DND-41 (cell line): ENCODE data around the gene ARMH3.
A peak's percentile ranks its signal among the peaks of the same experiment; 100 is the strongest.

Experiments
- ATAC-seq: fragments of 200-7000 bp; cut with Tn5 transposase; 3 replicates; pipeline ENCODE4 v1.9.1; 2021; ENCODE audit warnings: low read depth; ENCODE audit not compliant: insufficient read depth
- DNase-seq: peaks from one replicate; pipeline ENCODE4 v3.0.0-alpha.2; 2020
- H2AFZ ChIP-seq: 2 replicates; pipeline ENCODE4 v1.6.0; 2012; ENCODE audit warnings: low read depth, low read length
- H3K27ac ChIP-seq: 2 replicates; pipeline ENCODE4 v1.5.1; 2012; ENCODE audit warnings: low read length, inconsistent platforms
- H3K27me3 ChIP-seq: fragments of 200-600 bp; sonication (generic); 2 replicates; pipeline ENCODE4 v1.6.0; 2012; ENCODE audit warnings: low read length, mild to moderate bottlenecking, inconsistent platforms; ENCODE audit not compliant: insufficient read depth, poor library complexity
- H3K36me3 ChIP-seq: 2 replicates; pipeline ENCODE4 v1.5.1; 2012; ENCODE audit warnings: low read length, inconsistent platforms; ENCODE audit not compliant: insufficient read depth
- H3K4me1 ChIP-seq: 2 replicates; pipeline ENCODE4 v1.5.1; 2012; ENCODE audit warnings: mild to moderate bottlenecking, low read length; ENCODE audit not compliant: insufficient read depth
- H3K4me2 ChIP-seq: 2 replicates; pipeline ENCODE4 v1.6.0; 2012; ENCODE audit warnings: mild to moderate bottlenecking, moderate library complexity, low read length, inconsistent platforms; ENCODE audit not compliant: insufficient read depth
- H3K4me3 ChIP-seq, 2 experiments: fragments of 200-600 bp in 1 of 2; shearing (Covaris generic) in 1 of 2; 2 replicates each; pipeline ENCODE4 v1.5.1; 2012 to 2016; ENCODE audit warnings: inconsistent platforms in 2 of 2, low read length in 2 of 2, mild to moderate bottlenecking in 2 of 2, low read depth in 1 of 2, moderate library complexity in 1 of 2
- H3K79me2 ChIP-seq: 2 replicates; pipeline ENCODE4 v1.6.0; 2012; ENCODE audit warnings: low read length, inconsistent platforms; ENCODE audit not compliant: insufficient read depth
- H3K9ac ChIP-seq: 2 replicates; pipeline ENCODE4 v1.6.0; 2012; ENCODE audit warnings: low read depth, mild to moderate bottlenecking, inconsistent platforms, low read length, moderate library complexity
- H3K9me3 ChIP-seq: 2 replicates; pipeline ENCODE4 v1.5.1; 2012; ENCODE audit warnings: low read length, moderate library complexity, mild to moderate bottlenecking, inconsistent platforms; ENCODE audit not compliant: insufficient read depth, severe bottlenecking
- H4K20me1 ChIP-seq: 2 replicates; pipeline ENCODE4 v1.6.0; 2012; ENCODE audit warnings: low read length; ENCODE audit not compliant: insufficient read depth
- EZH2 ChIP-seq: IDR thresholded peaks from 3 replicates; pipeline ENCODE4 v1.6.1; 2012; ENCODE audit warnings: borderline replicate concordance, low read depth, mild to moderate bottlenecking, moderate library complexity, low read length, inconsistent platforms; ENCODE audit not compliant: severe bottlenecking
- TF ChIP-seq, protein P1 (sequence below): IDR thresholded peaks from 2 replicates; pipeline ENCODE4 v1.5.1; 2012; ENCODE audit warnings: borderline replicate concordance, low read length, moderate library complexity, mild to moderate bottlenecking; ENCODE audit not compliant: poor library complexity, severe bottlenecking; ENCODE audit errors: extremely low read depth

ARMH3 gene

GRCh38 chr10:102083541-102083940 is 27.6 kb upstream of the ARMH3 start:
- Histone ChIP-seq H3K27ac (no peak overlapping the region), H3K9me3 (no peaks in the 10 kb centered on the region), H2AFZ (no peak overlapping the region), H3K79me2 (no peaks in the 10 kb centered on the region), H3K27me3 (no peaks in the 10 kb centered on the region), H3K9ac (no peak overlapping the region), H3K4me1 (no peaks in the 10 kb centered on the region), H3K36me3 (no peaks in the 10 kb centered on the region), H4K20me1 (no peaks in the 10 kb centered on the region), H3K4me2 (no peak overlapping the region), H3K4me3 (no peak overlapping the region)
- TF ChIP-seq, protein P1, sequence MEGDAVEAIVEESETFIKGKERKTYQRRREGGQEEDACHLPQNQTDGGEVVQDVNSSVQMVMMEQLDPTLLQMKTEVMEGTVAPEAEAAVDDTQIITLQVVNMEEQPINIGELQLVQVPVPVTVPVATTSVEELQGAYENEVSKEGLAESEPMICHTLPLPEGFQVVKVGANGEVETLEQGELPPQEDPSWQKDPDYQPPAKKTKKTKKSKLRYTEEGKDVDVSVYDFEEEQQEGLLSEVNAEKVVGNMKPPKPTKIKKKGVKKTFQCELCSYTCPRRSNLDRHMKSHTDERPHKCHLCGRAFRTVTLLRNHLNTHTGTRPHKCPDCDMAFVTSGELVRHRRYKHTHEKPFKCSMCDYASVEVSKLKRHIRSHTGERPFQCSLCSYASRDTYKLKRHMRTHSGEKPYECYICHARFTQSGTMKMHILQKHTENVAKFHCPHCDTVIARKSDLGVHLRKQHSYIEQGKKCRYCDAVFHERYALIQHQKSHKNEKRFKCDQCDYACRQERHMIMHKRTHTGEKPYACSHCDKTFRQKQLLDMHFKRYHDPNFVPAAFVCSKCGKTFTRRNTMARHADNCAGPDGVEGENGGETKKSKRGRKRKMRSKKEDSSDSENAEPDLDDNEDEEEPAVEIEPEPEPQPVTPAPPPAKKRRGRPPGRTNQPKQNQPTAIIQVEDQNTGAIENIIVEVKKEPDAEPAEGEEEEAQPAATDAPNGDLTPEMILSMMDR = no peak
- no peak for TF ChIP-seq EZH2
- ATAC-seq = no peak
- no peak for DNase-seq

GRCh38 chr10:102072673-102073527 is 16.9 kb upstream of the ARMH3 start:
- Histone ChIP-seq H3K27ac (no peak overlapping the region), H3K79me2 (0 out of 2 replicates have a peak, but pooled peaks cover 2% of the 10 kb centered on the region), H3K4me2 (no peak overlapping the region), H3K9me3 (no peaks in the 10 kb centered on the region), H3K27me3 (no peaks in the 10 kb centered on the region), H4K20me1 (peaks cover 10% of the 10 kb centered on the region; the same call in 1 of the 2 replicates), H3K9ac (no peak overlapping the region), H3K36me3 (0 out of 2 replicates have a peak, but pooled peaks cover 10% of the 10 kb centered on the region), H3K4me1 (no peaks in the 10 kb centered on the region), H2AFZ (no peak overlapping the region), H3K4me3 (no peak overlapping the region)
- TF ChIP-seq EZH2 = no peak
- TF ChIP-seq, protein P1 = peak; percentile 99
- DNase-seq (peak; percentile 81), ATAC-seq (peak; percentile 97)

- TF ChIP-seq EZH2 = no peak
- TF ChIP-seq, protein P1 = no peak
- H3K9me3 ChIP-seq = no peaks in the 10 kb centered on the region
- peaks cover 22% of the 10 kb centered on the region for H3K36me3 ChIP-seq
- no peak for ATAC-seq
- no peaks in the 10 kb centered on the region for H3K27me3 ChIP-seq
- no peak for DNase-seq
- H3K4me1 ChIP-seq = peaks cover 31% of the 10 kb centered on the region
- peaks cover 30% of the 10 kb centered on the region for H4K20me1 ChIP-seq
- H3K9ac ChIP-seq = no peak overlapping the region
- peaks cover 28% of the 10 kb centered on the region for H3K79me2 ChIP-seq
- no peak overlapping the region for H3K4me3 ChIP-seq
- no peak overlapping the region for H3K27ac ChIP-seq
- H3K4me2 ChIP-seq = no peak overlapping the region
- H2AFZ ChIP-seq = no peak overlapping the region
These were observed 13.1 kb upstream of the ARMH3 start for GRCh38 chr10:102069071-102069470.
